Measurements from ENCODE around the gene FUT7.
A peak's percentile ranks its signal among the peaks of the same experiment; 100 is the strongest.
"Not testable (repeated sequence)": the region's sequence is repeated elsewhere in the genome, so short reads cannot be mapped to it uniquely, and the experiment has no call there.

FUT7 gene

DNA sequence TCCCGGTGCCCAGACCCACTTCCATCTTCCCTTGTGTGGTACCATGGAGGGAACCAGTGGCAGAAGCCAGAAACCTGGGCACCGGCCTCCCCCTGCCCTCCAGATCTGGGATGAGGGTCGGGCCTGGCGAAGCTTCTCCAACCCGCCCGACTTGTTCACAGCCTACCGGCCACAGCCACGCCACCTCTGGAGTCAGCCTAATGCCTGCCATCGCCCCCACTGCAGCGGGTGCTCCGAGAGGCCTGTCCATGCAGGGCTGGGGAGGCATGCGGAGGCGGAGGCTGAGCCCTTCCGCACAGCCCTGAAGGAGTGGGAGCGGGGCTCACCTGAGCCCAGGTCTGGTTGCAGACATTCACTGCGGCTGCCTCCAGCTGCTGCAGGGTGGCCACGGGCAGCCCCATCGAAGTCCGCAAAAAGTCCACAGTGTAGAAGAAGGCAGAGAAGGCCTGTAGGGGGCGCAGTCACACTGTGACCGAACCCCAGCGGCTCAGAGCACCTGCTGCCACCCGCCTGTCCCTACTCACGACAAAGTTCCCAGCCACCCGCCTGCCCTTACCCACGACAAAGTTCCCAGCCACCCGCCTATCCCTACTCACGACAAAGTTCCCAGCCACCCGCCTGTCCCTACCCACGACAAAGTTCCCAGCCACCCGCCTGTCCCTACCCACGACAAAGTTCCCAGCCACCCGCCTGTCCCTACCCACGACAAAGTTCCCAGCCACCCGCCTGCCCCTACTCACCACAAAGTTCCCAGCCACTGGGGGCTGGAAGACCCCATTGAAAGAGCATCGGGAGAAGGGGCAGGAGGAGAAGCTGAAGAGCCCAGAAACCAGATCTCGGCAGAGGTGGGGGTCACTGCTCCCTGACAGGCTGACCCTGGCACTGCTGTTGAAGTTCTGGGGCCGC lies 17.9 kb upstream of the FUT7 start:
- DNase-seq (ENCODE audit: low read depth): no peak

DNA sequence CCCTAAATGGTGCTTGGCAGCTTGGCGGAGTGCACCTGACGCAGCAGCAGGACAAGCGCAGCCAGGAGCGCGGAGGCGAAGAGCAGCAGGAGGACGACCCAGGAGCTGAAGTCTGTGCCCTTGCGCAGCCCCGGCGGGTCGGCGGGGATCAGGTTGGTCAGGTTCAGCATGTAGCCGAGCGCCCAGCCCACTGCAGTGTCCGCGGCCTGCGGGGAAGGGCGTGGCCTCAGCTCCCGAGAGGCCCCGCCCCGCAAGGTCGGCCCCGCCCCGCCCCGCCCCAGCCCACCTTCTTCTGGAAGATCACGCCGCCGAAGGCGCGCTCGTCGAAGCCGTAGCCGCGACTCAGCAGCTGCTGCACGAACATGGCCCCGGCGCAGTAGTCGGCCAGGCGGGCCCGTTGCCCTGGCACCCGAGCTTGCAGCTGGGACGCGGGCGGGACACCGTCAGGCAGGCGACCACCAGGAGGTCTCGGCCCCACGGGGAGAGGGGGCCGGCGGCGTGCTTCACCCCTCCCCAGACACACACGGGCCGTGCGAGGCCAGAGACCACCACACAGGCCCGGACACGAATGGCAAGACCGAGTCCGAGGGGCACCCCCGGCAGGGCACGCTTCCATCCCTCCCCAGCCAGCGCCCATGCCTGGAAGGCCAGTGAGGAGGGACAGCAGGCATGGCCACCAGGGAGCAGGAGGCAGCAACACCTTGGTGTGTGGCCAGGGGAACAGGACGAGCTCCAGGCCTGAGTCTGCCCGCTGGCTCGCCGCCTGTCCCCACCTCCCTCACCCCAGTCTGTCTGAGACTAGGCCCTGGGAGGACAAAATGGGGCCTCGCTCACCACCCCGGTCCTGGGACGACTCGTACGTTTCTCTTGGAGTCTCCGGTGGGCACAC lies 17.0 kb upstream of the FUT7 start:
- no peak for DNase-seq (ENCODE audit: low read depth)

DNA sequence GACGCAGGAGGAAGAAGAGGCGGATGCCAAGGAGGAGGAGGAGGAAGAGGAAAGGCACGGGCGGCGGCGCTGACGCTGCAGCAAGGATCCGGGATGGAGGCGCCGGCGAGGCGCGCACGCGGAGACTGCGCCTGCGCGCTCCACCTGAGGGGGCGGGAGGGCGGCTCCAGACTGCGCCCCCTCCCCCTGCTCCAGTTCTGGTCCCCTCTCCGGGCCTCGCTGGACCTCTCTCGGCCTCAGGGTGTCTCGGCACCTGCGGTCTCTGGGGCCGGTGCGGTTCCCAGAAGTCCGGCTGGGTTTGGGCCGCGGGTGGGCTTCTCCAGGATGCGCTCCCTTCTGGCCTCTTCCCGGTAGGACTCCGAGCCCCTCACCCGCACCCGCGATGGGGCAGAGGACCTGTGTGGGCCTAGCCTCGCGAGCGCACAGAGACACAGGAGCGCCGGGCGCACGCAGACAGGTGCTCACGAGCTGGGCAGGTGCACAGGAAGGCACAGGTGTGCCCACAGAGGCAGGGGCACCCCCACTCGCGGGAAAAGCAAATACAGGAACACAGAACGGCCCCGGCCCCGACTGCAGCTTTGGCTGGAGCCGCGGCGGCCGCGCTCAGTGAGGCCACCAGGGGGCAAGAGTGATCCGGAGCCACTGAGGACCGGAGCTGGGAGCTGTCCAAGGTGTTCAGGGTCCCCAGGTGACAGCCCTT lies 14.3 kb upstream of the FUT7 start, which contains the start of gene NPDC1:
Gene NPDC1 (minus strand): TSS at position 90 of the 700 bp plus-strand sequence. CDS start 188 bp downstream, outside the sequence.
- peak; percentile 56 for DNase-seq (ENCODE audit: low read depth)

DNA sequence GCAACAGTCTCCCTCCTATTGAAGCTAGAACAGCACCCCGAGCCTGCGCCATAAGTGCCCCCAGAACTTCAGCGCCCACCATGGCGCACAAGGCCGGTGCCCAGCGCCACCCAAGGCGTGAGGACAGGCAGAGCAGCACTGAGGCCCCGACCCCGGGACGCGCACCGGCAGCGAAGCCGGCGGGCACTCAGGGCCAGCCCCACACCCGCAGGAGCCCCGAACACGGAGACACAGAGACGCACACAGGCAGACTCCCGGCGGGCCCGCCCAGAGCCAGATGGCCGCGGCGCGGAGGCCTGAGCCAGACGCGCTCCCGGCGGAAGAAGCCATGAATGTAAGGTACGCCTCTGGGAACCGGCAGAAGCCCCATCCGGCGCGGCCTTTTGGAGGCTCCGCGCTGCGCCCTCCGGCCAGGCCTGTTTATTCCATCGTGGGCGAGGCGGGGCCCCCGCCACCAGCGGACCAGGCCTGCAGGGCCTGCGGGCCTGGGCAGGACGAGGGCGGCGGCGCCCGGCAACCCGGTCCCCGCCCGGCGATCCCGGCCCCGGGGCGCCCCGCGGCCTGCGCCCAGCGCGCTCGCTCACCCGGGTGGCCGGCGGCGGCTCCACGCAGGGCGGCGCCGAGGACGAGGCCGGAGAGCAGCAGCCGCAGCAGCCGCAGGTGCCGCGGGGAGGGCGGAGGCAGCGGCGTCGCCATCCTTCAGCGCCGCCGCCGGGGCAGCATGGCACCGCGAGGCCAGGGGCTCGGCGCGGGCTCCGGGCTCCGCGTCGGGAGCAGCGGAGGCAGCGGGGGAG lies 13.6 kb upstream of the FUT7 start:
- no peak for DNase-seq (ENCODE audit: low read depth)

DNA sequence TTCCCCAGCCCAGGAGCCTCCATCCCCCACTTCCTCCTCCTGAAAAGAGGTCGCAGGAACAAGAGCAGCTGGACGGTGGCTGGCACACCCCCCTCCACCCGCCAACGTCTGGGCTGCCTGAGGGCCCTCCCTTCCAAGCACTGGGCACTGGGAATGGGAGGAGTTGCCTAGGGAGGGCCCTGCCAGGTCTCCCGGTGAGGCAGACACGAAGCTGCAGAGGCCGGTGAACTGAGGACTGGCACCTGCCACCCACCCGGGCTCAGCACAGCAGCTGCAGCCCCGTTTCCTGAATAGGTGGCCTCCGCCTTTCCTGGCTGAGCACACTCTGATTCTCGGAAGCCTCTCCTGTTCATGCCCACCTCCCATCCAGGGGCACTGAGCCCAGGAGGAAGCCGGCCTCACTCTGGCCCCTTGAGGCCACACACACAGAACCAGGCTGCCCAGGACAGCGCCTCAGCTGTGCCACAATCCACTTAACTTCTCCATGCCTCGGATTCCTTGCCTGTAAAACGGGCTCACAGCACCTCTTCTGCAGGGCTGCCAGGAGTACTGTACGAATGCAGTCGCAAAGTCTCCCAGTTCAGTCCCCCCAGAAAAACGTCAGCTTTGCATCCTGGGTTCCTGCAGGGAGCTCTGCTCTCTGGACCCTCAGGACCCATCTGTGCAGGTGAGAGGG lies 12.8 kb upstream of the FUT7 start:
- no peak for DNase-seq (ENCODE audit: low read depth)

DNA sequence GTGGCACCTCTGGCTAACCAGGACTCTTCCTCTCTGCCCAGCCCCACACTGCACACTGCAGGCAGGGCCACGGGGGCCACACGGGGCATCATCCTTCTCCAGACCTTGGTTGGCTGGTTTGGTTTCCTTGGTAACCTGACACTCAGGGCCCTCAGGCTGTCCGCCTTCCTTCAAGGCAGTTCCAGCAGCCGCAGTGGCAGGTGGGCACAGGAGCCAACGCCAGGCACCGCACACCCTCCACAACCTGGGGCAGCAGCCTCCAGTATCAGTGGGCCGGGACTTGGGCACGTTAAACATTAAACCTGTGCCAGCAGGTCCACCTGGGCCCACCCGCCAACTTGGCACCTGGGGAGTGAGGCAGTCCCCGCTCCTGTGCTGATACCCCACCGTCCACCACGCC lies 12.1 kb upstream of the FUT7 start:
- DNase-seq (ENCODE audit: low read depth): no peak

DNA sequence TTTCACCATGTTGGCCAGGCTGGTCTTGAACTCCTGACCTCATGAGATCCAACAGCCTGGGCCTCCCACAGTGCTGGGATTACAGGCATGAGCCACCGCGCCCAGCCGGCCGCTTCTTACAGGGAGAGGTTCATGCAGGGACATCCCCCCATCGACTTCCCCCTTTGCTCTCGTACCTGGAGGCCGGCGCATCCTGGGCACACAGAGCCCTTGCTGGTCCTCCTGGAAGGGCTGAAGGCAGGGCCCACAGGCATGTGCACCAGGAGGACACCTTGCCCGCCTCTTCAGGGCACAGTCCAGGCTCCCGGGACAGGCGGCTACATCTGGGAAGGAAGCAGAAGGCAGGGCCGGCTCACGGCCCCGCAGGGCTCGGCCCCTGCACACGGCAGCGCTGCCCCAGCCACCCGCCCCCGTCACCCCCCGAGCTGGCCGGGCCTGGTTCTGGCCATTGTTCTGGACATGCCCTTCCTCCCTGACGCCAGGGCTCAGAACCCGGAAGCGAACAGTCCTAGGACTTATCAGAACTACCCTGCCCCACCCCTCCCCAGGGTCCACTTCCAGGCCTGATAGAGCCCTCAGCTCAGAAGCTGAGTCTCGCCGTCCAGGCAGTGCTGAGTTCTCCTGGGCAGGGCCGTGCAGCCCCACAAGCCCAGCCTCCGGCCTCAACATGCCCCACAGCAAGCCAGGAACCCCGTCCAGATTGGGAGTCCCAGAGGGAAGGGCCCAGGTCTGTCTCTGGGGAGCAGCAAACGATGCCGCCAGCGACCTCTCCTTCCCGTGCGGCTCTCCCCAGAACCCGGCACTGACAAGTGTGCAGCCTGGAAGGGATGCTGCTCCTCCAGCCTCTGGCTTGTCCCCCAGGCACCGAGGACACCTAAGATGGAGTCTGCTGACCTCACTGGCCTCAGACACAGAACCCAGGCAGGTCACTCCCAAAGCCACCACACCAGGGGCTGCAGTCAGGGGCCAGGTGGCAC lies 11.2 kb upstream of the FUT7 start:
- DNase-seq (ENCODE audit: low read depth): no peak

DNA sequence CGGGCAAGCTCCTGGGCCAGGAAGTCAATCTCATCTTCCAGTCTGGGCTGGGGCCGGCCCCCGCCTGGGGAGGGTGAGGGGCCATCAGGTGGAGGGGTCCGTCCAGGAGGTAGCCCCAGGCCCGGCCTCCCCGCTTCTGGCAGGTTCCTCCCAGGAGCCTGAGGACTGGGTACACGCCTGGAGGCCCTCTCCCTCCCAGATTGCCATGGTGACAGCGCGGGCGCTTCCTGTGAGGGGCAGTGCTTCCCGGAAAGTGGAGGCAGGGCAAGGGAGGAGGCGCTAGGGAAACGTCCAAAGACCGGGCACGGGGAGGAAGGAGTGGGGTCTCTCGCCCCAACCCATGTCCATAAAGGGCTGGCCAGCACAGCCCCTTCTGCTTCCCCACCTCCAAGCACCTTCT lies 9.2 kb upstream of the FUT7 start:
- DNase-seq (ENCODE audit: low read depth): no peak

DNA sequence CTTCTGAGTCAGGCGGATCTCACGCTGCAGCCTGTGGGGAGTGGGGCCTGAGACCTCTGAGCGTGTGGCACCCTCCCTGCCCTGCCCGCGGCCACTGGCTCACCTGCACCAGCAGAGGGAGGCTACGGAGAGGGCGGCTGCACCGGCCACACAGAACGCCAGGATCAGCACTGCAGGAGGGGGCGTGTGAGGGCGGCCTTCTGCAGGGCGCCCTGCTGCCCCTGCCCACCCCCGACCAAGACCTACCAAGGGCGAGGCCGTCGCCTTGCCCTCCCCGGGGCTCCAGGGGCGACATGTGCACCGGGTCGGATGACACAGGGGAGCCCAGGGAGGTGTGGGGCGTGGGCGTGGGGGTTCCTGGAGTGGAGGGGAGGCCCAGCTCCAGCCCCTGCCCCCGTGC lies 8.7 kb upstream of the FUT7 start:
- no peak for DNase-seq (ENCODE audit: low read depth)

DNA sequence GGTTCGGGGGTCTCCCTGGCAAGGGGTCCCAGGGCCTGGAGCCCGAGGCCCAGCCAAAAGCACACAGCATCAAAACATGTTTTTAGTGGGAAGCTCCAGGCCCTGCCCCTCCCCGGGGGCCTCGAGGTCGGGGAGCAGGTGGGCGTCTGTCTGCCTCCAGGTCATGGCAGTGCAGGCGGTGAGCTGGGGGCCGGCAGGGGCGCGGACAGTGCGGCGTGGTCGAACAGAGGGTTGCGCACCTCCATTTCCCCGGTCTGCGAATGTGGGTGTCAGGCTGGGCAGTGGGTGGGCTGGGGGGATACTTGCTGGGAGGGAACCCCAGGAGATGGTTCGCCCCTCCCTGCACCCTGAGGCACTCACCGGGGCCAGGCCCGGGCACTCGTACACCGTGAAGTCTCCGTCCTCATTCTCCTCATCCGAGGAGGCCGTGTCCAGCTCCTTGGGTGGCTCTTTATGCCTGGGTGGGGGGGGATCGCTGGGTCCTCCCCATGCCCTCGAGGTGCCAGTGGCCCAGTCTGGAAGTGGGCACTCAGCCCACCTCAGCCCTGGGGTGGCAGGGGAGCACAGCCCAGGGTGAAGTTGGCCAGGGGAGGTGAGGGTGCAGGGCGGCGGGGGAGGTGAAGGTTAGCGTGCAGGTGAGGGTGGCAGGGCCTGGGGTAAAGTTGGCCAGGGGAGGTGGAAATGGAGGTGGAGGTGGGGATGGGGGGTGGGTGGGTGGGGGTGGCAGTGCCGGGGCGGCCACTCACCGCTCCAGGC lies 7.9 kb upstream of the FUT7 start:
- no peak for DNase-seq (ENCODE audit: low read depth)

DNA sequence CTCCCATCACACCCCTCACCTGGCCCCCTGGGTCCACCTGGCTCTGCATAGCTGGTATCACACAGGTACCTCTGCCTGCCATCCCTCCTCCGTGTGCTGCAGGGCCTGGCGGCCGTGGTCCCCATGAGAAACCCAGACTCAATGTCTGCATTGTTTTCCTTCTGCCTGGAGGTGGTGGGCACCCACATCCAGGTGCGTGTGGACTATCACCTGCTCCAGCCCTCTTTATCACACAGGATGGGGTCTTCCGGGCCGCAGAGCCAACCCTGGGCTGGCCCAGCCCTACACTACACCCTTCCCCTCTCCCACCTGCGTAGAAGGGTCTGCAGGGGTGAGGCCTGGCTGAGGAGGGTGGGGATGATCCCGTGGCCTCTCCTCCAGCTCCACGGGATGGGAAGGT lies 7.0 kb upstream of the FUT7 start:
- no peak for DNase-seq (ENCODE audit: low read depth)

DNA sequence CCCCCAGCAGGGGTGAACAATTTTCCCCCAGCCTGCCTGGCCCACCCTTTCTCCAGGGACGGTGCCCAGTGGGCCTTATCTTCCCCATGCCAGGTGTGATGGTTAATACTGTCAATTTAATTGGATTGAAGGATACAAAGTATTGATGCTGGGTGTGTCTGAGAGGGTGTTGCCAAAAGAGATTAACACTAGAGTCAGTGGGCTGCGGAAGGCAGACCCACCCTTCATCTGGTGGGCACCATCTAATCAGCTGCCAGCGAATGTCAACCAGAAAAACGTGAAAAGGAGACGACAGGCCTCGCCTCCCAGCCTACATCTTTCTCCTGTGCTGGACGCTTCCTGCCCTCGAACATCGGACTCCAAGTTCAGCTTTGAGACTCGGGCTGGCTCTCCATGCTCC lies 5.6 kb upstream of the FUT7 start:
- DNase-seq (ENCODE audit: low read depth): no peak

DNA sequence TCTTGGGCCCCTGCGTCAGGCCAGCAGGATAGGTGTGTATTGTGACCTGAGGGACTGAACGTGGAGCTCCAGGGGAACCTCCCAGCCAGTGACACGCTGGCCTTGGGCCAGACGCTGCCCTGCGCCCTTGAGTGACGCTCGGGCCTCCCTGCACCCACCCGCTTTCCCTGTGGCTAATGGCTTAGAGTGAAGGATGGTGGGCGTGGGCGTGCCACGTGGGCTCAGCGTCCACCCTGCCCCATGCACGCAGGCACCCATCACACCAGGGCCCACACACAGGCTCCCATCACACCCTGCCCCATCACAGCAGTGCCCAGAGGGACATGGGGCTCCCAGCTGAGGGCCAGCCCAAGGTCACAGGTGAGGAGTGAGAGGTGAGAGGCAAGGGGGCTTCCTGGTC lies 5.1 kb upstream of the FUT7 start:
- DNase-seq (ENCODE audit: low read depth): no peak

DNA sequence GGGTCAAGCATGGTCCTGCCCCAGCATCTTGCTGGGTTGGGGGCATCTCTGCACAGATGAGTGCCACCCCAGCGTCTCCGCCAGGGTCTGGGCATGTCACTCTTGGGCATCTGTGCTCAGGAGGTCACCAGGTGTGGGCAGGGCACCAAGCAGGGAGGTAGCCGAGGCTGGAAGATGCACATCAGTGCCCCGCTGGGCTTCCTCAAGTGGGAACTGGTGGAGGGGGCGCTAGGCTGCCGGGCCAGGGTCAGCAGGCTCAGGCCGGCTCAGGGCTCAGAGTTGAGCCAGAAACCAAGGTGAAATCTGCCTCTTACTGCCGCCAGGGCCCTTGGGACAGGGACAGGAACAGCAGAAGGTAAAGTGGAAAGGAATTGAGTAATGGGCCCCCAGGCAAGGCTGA lies 4.0 kb upstream of the FUT7 start:
- DNase-seq (ENCODE audit: low read depth): no peak

DNA sequence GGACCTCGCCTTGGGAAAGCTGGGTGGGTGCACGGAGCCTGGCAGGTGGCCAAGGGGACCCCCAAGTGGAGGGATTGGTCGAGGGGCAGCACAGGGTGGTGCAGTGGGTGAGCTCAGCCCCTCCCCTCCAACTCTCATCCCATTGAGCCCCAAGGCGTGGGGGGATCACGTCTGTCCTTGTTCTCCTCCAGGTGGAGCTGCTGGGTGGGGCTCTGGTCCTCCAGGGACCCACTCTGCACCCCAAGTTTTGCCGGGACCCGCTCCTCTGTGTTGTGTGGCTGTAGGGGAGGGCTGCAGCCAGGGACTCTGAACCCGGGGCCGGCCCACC lies 3.6 kb upstream of the FUT7 start:
- no peak for DNase-seq (ENCODE audit: low read depth)

DNA sequence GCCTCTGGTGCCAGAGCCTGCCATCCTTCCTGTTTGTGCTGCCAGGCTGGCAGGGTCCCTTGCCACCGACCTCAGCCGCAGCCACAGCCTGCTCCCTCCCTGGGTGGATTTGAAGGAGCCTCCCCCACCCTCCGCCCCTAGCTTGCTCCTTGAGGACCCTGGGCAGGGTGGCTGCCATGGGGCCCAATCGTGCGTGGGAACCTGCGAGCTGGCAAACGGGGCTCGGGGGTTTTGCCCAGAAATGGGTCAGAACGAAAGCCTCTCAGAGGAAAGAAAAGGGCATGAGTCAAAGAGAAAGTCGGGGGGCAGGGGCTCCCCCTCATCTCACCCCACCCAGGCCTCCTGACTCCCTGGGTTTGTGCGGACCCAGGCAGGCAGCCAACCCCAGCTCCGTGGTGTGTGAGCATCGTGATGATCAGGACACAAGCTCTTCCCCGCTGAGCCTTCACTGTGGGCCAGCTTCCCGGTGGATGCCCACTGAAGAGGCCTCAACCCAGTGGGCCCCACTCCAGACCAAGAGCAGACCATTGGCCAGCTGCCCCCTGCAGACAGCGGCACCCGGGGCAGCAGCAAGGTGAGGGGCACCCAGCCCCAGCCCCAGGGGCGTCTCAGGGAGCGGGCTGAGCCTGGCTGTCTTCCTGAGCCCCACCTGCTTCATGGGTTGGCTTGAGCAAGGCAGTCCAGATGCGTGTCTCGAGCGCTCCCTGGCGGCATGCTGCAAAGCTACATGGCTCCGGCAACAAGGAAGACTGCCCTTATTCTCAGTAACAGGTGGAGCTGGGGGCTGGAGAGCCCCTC lies 3.0 kb upstream of the FUT7 start:
- peak; percentile 73 for DNase-seq (ENCODE audit: low read depth)

DNA sequence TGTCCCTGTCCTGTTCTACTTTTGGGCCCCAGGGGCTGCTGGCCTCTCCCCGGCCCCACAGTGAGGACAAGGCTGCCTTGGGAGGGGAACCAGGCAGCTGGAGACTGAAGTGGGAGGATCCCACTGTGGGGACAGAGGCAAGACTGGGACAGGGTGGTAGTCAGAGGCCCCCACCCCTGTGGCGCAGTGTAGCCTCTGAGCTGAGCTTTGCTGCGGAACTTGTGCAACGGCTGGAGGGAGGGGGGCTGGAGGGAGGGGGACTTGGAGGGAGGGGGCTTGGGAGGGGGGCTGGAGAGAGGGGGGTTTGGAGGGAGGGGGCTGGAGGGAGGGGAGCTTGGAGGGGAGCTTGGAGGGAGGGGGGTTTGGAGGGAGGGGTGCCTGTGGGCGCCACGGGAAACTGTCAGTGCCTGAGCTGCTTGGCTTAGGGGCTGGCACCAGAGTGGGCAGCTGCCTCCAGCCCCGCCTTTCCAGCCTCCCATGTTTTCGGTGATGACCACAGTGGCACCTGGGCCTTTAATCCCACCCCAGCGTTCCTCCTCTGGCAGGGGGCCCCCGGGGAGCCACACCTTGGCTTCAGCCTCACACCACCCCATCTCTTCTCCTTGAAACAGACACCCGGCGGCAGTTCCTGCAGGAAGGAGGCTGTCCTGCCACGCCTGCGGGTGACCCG lies 2.3 kb upstream of the FUT7 start:
- no peak for DNase-seq (ENCODE audit: low read depth)

DNA sequence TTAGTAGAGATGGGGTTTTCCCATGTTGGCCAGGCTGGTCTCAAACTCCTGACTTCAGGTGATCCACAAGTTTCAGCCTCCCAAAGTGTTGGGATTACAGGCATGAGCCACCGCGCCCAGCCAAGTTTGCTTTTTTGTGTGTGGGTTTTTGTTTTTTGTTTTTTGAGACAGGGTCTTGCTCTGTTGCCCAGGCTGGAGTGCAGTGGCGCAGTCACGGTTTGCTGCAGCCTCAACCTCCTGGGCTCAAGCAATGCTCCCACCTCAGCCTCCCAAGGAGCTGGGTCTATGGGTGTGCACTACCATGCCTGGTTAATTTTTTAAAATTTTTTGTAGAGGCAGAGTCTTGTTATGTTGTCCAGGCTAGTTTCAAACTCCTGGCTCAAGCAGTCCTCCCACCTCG lies 1.6 kb upstream of the FUT7 start:
- not testable (repeated sequence) for DNase-seq (ENCODE audit: low read depth)
